HepG2 (cell line): ENCODE data around the gene SENP5. TPM values are rescaled to one million over a fixed set of nuclear protein-coding genes. Genes with fewer than 3 reads are reported as not detected.
"Not testable (repeated sequence)": the region's sequence is repeated elsewhere in the genome, so short reads cannot be mapped to it uniquely, and the experiment has no call there.

Source experiments
- ATF4 ChIP-seq, 2 experiments: fragments of 450-650 bp in 1 of 2; sonication (generic) in 1 of 2; formaldehyde crosslinking; IDR thresholded peaks; 2 replicates each; pipeline versions ENCODE4 v1.5.0 to v1.8.0; 2020 to 2022; ENCODE audit warnings: mild to moderate bottlenecking in 1 of 2, missing genetic modification reagents in 1 of 2
- CHD4 ChIP-seq: fragments of 200-600 bp; sonication (generic); IDR thresholded peaks from 2 replicates; pipeline ENCODE4 v1.7.0; 2017; ENCODE audit warnings: mild to moderate bottlenecking, low read length, borderline replicate concordance
- CREB1 ChIP-seq, 2 experiments: fragments of 450-650 bp in 1 of 2; IDR thresholded peaks; 2 replicates each; pipeline ENCODE4 v1.6.1; 2016 to 2017; ENCODE audit warnings: control low read depth in 1 of 2, mild to moderate bottlenecking in 1 of 2, missing compliant biosample characterization in 1 of 2, missing genetic modification characterization in 1 of 2
- HNF4G ChIP-seq, 2 experiments: sonication (generic) in 1 of 2; formaldehyde crosslinking in 1 of 2; IDR thresholded peaks; 2 replicates each; pipeline versions ENCODE4 v1.4.0 to v1.6.1; 2011 to 2020; ENCODE audit warnings: borderline replicate concordance in 2 of 2, low read depth in 2 of 2, mild to moderate bottlenecking in 2 of 2, low read length in 1 of 2, missing genetic modification reagents in 1 of 2, moderate library complexity in 1 of 2
- ISL2 ChIP-seq: sonication (generic); formaldehyde crosslinking; IDR thresholded peaks from 2 replicates; pipeline ENCODE4 v1.5.0; 2020; ENCODE audit warnings: missing genetic modification reagents
- RXRB ChIP-seq: IDR thresholded peaks from 2 replicates; pipeline ENCODE4 v1.6.1; 2016; ENCODE audit warnings: borderline replicate concordance, missing genetic modification reagents, missing compliant biosample characterization
- SAP130 ChIP-seq: IDR thresholded peaks from 2 replicates; pipeline ENCODE4 v1.6.1; 2016; ENCODE audit warnings: low read depth
- ZFP90 ChIP-seq: sonication (generic); formaldehyde crosslinking; IDR thresholded peaks from 2 replicates; pipeline ENCODE4 v1.8.0; 2022; ENCODE audit warnings: missing genetic modification reagents, mild to moderate bottlenecking, inconsistent platforms, borderline replicate concordance
- ZGPAT ChIP-seq: IDR thresholded peaks from 2 replicates; pipeline ENCODE4 v1.6.1; 2016; ENCODE audit warnings: mild to moderate bottlenecking
- ZNF644 ChIP-seq: IDR thresholded peaks from 2 replicates; pipeline ENCODE4 v1.6.1; 2016; ENCODE audit warnings: low read depth
- polyA plus RNA-seq, 8 experiments: library from polyadenylated mRNA; depleted of rRNA in 3 of 8; stranded (reverse) in 7 of 8; unstranded in 1 of 8; fragments of >200 nt; fragmentation: Illumina TruSeq in 4 of 8; extraction: Trizol in 4 of 8; gene quantifications; 2 replicates each; pipeline versions ENCODE4 v1.2.1 to v1.2.3, GENCODE V29; 2011 to 2016; ENCODE audit warnings: low read depth in 4 of 8, missing spikeins in 1 of 8, mixed read lengths in 1 of 8; ENCODE audit not compliant: insufficient read depth in 1 of 8
- total RNA-seq, 5 experiments: library from RNA; depleted of rRNA; stranded (reverse); fragments of >200 nt; fragmentation: Illumina TruSeq; extraction: Trizol; gene quantifications; 2 replicates each; pipeline ENCODE4 v1.2.3, GENCODE V29; 2016; ENCODE audit warnings: low read depth in 1 of 5
- TF ChIP-seq, protein P1 (sequence below): sonication (generic); formaldehyde crosslinking; IDR thresholded peaks from 2 replicates; pipeline ENCODE4 v1.5.0; 2020; ENCODE audit warnings: mild to moderate bottlenecking, missing genetic modification reagents, borderline replicate concordance
- TF ChIP-seq, protein P2 (sequence below): IDR thresholded peaks from 2 replicates; pipeline ENCODE4 v1.6.1; 2016
- TF ChIP-seq, protein P3 (sequence below): sonication (generic); formaldehyde crosslinking; IDR thresholded peaks from 2 replicates; pipeline ENCODE4 v1.5.0; 2020; ENCODE audit warnings: mild to moderate bottlenecking, missing genetic modification reagents

The SENP5 gene
- total and polyA plus RNA-seq, 2 of the 13 experiments (the other 11 are each of a cell fraction or from before 2014, with no cell fraction given): 17.6 to 30.9 TPM

- TF ChIP-seq, protein P1, sequence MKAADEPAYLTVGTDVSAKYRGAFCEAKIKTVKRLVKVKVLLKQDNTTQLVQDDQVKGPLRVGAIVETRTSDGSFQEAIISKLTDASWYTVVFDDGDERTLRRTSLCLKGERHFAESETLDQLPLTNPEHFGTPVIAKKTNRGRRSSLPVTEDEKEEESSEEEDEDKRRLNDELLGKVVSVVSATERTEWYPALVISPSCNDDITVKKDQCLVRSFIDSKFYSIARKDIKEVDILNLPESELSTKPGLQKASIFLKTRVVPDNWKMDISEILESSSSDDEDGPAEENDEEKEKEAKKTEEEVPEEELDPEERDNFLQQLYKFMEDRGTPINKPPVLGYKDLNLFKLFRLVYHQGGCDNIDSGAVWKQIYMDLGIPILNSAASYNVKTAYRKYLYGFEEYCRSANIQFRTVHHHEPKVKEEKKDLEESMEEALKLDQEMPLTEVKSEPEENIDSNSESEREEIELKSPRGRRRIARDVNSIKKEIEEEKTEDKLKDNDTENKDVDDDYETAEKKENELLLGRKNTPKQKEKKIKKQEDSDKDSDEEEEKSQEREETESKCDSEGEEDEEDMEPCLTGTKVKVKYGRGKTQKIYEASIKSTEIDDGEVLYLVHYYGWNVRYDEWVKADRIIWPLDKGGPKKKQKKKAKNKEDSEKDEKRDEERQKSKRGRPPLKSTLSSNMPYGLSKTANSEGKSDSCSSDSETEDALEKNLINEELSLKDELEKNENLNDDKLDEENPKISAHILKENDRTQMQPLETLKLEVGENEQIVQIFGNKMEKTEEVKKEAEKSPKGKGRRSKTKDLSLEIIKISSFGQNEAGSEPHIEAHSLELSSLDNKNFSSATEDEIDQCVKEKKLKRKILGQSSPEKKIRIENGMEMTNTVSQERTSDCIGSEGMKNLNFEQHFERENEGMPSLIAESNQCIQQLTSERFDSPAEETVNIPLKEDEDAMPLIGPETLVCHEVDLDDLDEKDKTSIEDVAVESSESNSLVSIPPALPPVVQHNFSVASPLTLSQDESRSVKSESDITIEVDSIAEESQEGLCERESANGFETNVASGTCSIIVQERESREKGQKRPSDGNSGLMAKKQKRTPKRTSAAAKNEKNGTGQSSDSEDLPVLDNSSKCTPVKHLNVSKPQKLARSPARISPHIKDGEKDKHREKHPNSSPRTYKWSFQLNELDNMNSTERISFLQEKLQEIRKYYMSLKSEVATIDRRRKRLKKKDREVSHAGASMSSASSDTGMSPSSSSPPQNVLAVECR: peak; percentile 46; the same call in 1 of the 2 replicates
- TF ChIP-seq CREB1 (IDR thresholded peaks at IDR 0.05): 0 out of 2 replicates have a peak, but pooled peaks have one; percentile 23
- TF ChIP-seq CREB1 (CRISPR knock-in tag; IDR thresholded peaks at IDR 0.05); HNF4G (CRISPR knock-in tag; IDR thresholded peaks at IDR 0.05; ENCODE audit: borderline replicate concordance, low read depth): not testable (repeated sequence)
- peak; percentile 17; the same call in 1 of the 2 replicates for TF ChIP-seq HNF4G (IDR thresholded peaks at IDR 0.05; ENCODE audit: borderline replicate concordance, low read depth, low read length)
- TF ChIP-seq, protein P2, sequence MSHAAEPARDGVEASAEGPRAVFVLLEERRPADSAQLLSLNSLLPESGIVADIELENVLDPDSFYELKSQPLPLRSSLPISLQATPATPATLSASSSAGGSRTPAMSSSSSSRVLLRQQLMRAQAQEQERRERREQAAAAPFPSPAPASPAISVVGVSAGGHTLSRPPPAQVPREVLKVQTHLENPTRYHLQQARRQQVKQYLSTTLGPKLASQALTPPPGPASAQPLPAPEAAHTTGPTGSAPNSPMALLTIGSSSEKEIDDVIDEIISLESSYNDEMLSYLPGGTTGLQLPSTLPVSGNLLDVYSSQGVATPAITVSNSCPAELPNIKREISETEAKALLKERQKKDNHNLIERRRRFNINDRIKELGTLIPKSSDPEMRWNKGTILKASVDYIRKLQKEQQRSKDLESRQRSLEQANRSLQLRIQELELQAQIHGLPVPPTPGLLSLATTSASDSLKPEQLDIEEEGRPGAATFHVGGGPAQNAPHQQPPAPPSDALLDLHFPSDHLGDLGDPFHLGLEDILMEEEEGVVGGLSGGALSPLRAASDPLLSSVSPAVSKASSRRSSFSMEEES (CRISPR knock-in tag): peak; percentile 89
- peak; percentile 53; the same call in 1 of the 2 replicates for TF ChIP-seq ZGPAT (CRISPR knock-in tag)
- 0 out of 2 replicates have a peak, but pooled peaks have one; percentile 20 for TF ChIP-seq ZFP90
- TF ChIP-seq ATF4 (CRISPR knock-in tag; IDR thresholded peaks at IDR 0.05): peak in 1 of 2 experiments; percentile 41; a peak in 1 of 4 replicates
- TF ChIP-seq, protein P3, sequence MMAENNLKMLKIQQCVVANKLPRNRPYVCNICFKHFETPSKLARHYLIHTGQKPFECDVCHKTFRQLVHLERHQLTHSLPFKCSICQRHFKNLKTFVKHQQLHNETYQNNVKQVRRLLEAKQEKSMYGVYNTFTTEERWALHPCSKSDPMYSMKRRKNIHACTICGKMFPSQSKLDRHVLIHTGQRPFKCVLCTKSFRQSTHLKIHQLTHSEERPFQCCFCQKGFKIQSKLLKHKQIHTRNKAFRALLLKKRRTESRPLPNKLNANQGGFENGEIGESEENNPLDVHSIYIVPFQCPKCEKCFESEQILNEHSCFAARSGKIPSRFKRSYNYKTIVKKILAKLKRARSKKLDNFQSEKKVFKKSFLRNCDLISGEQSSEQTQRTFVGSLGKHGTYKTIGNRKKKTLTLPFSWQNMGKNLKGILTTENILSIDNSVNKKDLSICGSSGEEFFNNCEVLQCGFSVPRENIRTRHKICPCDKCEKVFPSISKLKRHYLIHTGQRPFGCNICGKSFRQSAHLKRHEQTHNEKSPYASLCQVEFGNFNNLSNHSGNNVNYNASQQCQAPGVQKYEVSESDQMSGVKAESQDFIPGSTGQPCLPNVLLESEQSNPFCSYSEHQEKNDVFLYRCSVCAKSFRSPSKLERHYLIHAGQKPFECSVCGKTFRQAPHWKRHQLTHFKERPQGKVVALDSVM (CRISPR knock-in tag): peak; percentile 62
- TF ChIP-seq RXRB (CRISPR knock-in tag): peak; percentile 95
- peak; percentile 69; the same call in 1 of the 2 replicates for TF ChIP-seq CHD4
- TF ChIP-seq ISL2 (CRISPR knock-in tag): 0 out of 2 replicates have a peak, but pooled peaks have one; percentile 25
- TF ChIP-seq ZNF644: 0 out of 2 replicates have a peak, but pooled peaks have one; percentile 60
- peak; percentile 67 for TF ChIP-seq SAP130 (CRISPR knock-in tag)
These were observed 28.4 kb upstream of the SENP5 start (continued) for GRCh38 chr3:196839351-196839750.
